HL-60 (cell line): Measurements from ENCODE around the gene PSMC4.

ENCODE experiments used
- DNase-seq, 2 experiments: peaks; one replicate each; pipeline ENCODE4 v3.0.0-alpha.2; 2010 to 2020; ENCODE audit warnings: low read depth in 1 of 2, low spot score in 1 of 2
- H3K27ac ChIP-seq: fragments of 250-450 bp; sonication (Bioruptor Pico); replicated peaks from 2 replicates; pipeline ENCODE4 v1.5.1; 2020; ENCODE audit warnings: mild to moderate bottlenecking, moderate library complexity
- H3K27me3 ChIP-seq: fragments of 250-450 bp; sonication (Bioruptor Pico); 2 replicates; pipeline ENCODE4 v1.5.1; 2021; ENCODE audit warnings: mild to moderate bottlenecking, moderate library complexity; ENCODE audit not compliant: insufficient read depth, poor library complexity, severe bottlenecking
- H3K4me3 ChIP-seq: replicated peaks from 2 replicates; pipeline ENCODE4 v1.5.1; 2011; ENCODE audit warnings: mild to moderate bottlenecking, control low read depth, low read length; ENCODE audit not compliant: insufficient read depth
- GABPA ChIP-seq: IDR thresholded peaks from 2 replicates; pipeline ENCODE4 v1.6.1; 2012; ENCODE audit warnings: low read depth
- POLR2AphosphoS5 ChIP-seq: IDR thresholded peaks from 2 replicates; pipeline ENCODE4 v1.6.1; 2012; ENCODE audit warnings: low read depth
- SPI1 ChIP-seq: IDR thresholded peaks from 2 replicates; pipeline ENCODE4 v1.6.1; 2012; ENCODE audit warnings: low read depth, mild to moderate bottlenecking, borderline replicate concordance
- long read RNA-seq: library from polyadenylated mRNA; unstranded; transcript quantifications from one replicate; pipeline ENCODE4 v2.0.0, GENCODE V29; 2020
- TF ChIP-seq, protein P1 (sequence below): IDR thresholded peaks from one replicate; pipeline ENCODE4 v1.5.1; 2011; ENCODE audit warnings: low read length, control low read depth, inconsistent platforms; ENCODE audit not compliant: insufficient read depth
- TF ChIP-seq, protein P2 (sequence below): IDR thresholded peaks from 2 replicates; pipeline ENCODE4 v1.6.1; 2012; ENCODE audit warnings: low read depth; ENCODE audit not compliant: insufficient replicate concordance

PSMC4 gene
- long read RNA-seq, transcript PSMC4-203 (10 exons, 1,532 nt) = minor isoform, 14 of 524 reads
- long read RNA-seq, transcript PSMC4-201 (11 exons, 1,591 nt) = major isoform, 489 of 524 reads
- long read RNA-seq, partial matches to known transcripts = 9 of 524 reads
- long read RNA-seq, other reads (novel, unspliced or antisense) = 10 of 524 reads

DNA sequence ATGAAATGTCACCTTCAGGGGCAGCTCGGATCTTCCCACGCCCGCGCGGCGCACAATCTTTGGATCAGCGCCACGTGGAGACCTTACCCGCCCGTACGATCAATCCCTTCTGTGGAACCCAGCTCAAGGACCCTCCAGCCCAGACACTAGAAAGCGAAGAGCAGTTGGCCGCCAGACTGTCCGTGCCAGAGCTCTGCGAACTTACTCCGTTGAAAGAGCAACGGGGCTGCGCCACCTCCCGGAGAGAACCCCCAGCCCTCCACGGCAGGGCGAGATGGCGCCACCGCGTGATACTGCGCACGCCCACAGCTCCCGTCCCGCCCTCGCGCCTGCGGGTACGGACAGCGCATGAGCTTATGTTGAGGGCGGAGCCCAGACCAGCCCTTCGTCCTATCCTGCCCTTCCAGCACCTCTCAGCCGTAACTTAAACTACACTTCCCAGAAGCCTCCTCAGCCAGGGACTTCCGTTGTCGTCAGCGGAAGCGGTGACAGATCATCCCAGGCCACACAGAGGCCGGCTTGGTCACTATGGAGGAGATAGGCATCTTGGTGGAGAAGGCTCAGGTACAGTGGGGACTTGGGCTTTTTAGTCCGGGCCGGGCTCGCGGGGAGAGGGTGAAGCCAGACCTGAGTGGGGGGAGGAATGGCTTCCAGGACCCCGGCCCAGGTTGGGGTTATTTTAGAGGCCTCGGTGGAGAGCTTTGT lies at the start of gene PSMC4:
Gene PSMC4 (plus strand): TSS at position 491 of the 705 bp plus-strand sequence. CDS start 38 bp downstream, at position 529.
- TF ChIP-seq, protein P1, sequence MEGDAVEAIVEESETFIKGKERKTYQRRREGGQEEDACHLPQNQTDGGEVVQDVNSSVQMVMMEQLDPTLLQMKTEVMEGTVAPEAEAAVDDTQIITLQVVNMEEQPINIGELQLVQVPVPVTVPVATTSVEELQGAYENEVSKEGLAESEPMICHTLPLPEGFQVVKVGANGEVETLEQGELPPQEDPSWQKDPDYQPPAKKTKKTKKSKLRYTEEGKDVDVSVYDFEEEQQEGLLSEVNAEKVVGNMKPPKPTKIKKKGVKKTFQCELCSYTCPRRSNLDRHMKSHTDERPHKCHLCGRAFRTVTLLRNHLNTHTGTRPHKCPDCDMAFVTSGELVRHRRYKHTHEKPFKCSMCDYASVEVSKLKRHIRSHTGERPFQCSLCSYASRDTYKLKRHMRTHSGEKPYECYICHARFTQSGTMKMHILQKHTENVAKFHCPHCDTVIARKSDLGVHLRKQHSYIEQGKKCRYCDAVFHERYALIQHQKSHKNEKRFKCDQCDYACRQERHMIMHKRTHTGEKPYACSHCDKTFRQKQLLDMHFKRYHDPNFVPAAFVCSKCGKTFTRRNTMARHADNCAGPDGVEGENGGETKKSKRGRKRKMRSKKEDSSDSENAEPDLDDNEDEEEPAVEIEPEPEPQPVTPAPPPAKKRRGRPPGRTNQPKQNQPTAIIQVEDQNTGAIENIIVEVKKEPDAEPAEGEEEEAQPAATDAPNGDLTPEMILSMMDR = peak; percentile 59
- TF ChIP-seq, protein P2, sequence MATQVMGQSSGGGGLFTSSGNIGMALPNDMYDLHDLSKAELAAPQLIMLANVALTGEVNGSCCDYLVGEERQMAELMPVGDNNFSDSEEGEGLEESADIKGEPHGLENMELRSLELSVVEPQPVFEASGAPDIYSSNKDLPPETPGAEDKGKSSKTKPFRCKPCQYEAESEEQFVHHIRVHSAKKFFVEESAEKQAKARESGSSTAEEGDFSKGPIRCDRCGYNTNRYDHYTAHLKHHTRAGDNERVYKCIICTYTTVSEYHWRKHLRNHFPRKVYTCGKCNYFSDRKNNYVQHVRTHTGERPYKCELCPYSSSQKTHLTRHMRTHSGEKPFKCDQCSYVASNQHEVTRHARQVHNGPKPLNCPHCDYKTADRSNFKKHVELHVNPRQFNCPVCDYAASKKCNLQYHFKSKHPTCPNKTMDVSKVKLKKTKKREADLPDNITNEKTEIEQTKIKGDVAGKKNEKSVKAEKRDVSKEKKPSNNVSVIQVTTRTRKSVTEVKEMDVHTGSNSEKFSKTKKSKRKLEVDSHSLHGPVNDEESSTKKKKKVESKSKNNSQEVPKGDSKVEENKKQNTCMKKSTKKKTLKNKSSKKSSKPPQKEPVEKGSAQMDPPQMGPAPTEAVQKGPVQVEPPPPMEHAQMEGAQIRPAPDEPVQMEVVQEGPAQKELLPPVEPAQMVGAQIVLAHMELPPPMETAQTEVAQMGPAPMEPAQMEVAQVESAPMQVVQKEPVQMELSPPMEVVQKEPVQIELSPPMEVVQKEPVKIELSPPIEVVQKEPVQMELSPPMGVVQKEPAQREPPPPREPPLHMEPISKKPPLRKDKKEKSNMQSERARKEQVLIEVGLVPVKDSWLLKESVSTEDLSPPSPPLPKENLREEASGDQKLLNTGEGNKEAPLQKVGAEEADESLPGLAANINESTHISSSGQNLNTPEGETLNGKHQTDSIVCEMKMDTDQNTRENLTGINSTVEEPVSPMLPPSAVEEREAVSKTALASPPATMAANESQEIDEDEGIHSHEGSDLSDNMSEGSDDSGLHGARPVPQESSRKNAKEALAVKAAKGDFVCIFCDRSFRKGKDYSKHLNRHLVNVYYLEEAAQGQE = peak; percentile 39
- TF ChIP-seq GABPA = peak; percentile 95
- no peak; the same call in 1 of the 2 replicates for TF ChIP-seq SPI1
- peak; percentile 83 for TF ChIP-seq POLR2AphosphoS5
- Histone ChIP-seq H3K27me3 (no peaks in the 10 kb centered on the region), H3K4me3 (peak within 1 kb of the TSS; percentile 80), H3K27ac (peak within 1 kb of the TSS; percentile 70)
- DNase-seq = peak; percentile 98

DNA sequence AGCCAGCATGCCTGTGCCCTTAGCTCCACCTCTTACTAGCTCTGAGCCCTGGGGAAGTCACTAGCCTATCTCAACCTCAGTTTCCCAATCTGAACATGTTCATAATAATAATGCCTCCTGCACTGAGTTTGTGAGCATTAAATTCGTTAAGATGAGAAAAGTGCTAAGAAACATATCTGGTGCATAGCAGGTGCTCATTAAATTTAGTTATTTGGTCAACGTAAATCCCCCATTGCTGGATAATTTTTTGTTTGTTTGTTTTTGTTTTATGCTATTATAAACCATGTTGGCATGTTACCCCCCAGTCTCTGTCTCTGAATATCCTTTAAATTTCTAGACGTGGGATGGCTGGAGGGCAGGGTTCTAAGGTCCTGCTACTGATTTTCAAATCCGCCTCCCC lies 47.1 kb upstream of the PSMC4 start:
- no peak overlapping the region for H3K27ac ChIP-seq
- no peak for DNase-seq
- TF ChIP-seq GABPA (no peak), POLR2AphosphoS5 (no peak), SPI1 (no peak)
- TF ChIP-seq, protein P2 = no peak
- TF ChIP-seq, protein P1 = no peak
- H3K4me3 ChIP-seq = no peak overlapping the region
- H3K27me3 ChIP-seq = no peaks in the 10 kb centered on the region

GRCh38 chr19:39924389-39924788 lies 46.6 kb upstream of the PSMC4 start:
- TF ChIP-seq, protein P2 = no peak
- TF ChIP-seq GABPA (no peak), SPI1 (no peak), POLR2AphosphoS5 (no peak)
- TF ChIP-seq, protein P1 = no peak
- Histone ChIP-seq H3K27me3 (no peaks in the 10 kb centered on the region), H3K4me3 (no peak overlapping the region), H3K27ac (no peak overlapping the region)
- no peak for DNase-seq
